Type B pancreatic cell (in vitro differentiated cells): ENCODE measurements around the gene IFNL4. TPM values are rescaled to one million over a fixed set of nuclear protein-coding genes. Genes with fewer than 3 reads are reported as not detected.
"Not testable (repeated sequence)": the region's sequence is repeated elsewhere in the genome, so short reads cannot be mapped to it uniquely, and the experiment has no call there.

Experiments used
- DNase-seq: peaks from one replicate; pipeline ENCODE4 v3.0.0; 2021; ENCODE audit warnings: mixed read lengths; ENCODE audit not compliant: unreplicated experiment; ENCODE audit errors: extremely low spot score
- H3K27ac Mint-ChIP-seq: 2 replicates; pipeline ENCODE4 v1.8.0; 2021; ENCODE audit warnings: mild to moderate bottlenecking, mixed read lengths
- H3K27me3 Mint-ChIP-seq: 2 replicates; pipeline ENCODE4 v1.8.0; 2021; ENCODE audit warnings: mixed read lengths
- H3K36me3 Mint-ChIP-seq: 2 replicates; pipeline ENCODE4 v1.8.0; 2021; ENCODE audit warnings: mixed read lengths
- H3K4me1 Mint-ChIP-seq: one replicate; pipeline ENCODE4 v1.8.0; 2021; ENCODE audit warnings: mixed read lengths; ENCODE audit not compliant: unreplicated experiment
- H3K4me3 Mint-ChIP-seq: 2 replicates; pipeline ENCODE4 v1.8.0; 2021; ENCODE audit warnings: mild to moderate bottlenecking, mixed read lengths
- H3K9me3 Mint-ChIP-seq: 2 replicates; pipeline ENCODE4 v1.8.0; 2021; ENCODE audit warnings: mixed read lengths
- total RNA-seq: library from RNA; stranded (reverse); gene quantifications from 2 replicates; pipeline ENCODE4 v1.2.1, GENCODE V29; 2021; ENCODE audit warnings: low replicate concordance
- TF ChIP-seq, protein P1 (sequence below): fragments of 200-600 bp; sonication (generic); conservative IDR thresholded peaks from 2 replicates; pipeline ENCODE4 v1.5.0; 2021; ENCODE audit warnings: antibody characterized with exemption, mild to moderate bottlenecking

IFNL4 gene
- total RNA-seq, 1 donor from 2014 or later, result not detected

DNA sequence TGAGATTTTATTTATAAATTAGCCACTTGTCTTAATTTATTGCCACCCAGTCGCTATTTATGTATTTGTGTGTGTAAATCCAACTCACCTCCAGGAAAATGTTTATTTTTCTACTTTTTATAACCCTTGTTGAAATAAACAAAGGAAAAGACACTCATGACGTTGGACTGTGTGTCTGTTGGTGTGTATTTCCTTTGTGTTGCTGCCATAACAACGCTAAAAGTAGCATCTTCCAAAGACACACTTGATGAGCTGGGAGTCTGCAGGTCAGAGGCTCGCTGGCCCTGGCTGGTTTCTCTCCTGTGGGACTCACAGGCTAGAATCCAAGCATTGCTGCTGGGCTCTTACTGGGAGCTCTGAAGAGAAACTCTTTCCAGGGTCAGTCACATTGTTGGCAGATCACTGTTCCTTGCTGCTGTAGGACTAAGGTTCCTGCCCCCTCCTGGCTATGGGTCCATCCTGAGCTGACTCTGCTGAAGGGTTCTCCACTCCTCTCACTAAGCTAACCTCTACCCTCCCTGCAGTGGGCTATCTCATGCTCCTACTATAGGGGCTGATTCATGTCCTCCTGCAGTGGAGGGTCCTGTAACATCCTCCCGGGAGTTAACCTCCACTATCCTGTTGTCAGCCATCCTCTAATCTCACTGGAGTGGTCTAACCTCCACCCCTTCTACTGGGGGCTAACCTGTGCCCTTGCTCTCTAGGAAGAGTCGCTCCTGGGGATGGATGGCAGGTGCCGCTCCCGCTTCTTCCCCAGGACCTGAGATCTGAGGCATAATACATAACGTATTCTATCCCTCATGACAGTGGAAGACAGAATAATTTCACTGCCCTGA lies 21.6 kb upstream of the IFNL4 start:
- H3K9me3 Mint-ChIP-seq, result no peaks in the 10 kb centered on the region
- H3K36me3 Mint-ChIP-seq, result no peaks in the 10 kb centered on the region
- H3K27me3 Mint-ChIP-seq, result peaks cover 36% of the 10 kb centered on the region
- DNase-seq, result no peak
- no peaks in the 10 kb centered on the region for H3K4me1 Mint-ChIP-seq
- H3K27ac Mint-ChIP-seq, result no peak overlapping the region
- no peak overlapping the region for H3K4me3 Mint-ChIP-seq
- TF ChIP-seq, protein P1, sequence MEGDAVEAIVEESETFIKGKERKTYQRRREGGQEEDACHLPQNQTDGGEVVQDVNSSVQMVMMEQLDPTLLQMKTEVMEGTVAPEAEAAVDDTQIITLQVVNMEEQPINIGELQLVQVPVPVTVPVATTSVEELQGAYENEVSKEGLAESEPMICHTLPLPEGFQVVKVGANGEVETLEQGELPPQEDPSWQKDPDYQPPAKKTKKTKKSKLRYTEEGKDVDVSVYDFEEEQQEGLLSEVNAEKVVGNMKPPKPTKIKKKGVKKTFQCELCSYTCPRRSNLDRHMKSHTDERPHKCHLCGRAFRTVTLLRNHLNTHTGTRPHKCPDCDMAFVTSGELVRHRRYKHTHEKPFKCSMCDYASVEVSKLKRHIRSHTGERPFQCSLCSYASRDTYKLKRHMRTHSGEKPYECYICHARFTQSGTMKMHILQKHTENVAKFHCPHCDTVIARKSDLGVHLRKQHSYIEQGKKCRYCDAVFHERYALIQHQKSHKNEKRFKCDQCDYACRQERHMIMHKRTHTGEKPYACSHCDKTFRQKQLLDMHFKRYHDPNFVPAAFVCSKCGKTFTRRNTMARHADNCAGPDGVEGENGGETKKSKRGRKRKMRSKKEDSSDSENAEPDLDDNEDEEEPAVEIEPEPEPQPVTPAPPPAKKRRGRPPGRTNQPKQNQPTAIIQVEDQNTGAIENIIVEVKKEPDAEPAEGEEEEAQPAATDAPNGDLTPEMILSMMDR, result no peak

GRCh38 chr19:39269369-39269768 lies 20.7 kb upstream of the IFNL4 start:
- not testable (repeated sequence) for H3K27ac Mint-ChIP-seq, H3K36me3 Mint-ChIP-seq, H3K9me3 Mint-ChIP-seq, DNase-seq, H3K4me1 Mint-ChIP-seq, H3K4me3 Mint-ChIP-seq
- peaks cover 43% of the 10 kb centered on the region for H3K27me3 Mint-ChIP-seq

DNA sequence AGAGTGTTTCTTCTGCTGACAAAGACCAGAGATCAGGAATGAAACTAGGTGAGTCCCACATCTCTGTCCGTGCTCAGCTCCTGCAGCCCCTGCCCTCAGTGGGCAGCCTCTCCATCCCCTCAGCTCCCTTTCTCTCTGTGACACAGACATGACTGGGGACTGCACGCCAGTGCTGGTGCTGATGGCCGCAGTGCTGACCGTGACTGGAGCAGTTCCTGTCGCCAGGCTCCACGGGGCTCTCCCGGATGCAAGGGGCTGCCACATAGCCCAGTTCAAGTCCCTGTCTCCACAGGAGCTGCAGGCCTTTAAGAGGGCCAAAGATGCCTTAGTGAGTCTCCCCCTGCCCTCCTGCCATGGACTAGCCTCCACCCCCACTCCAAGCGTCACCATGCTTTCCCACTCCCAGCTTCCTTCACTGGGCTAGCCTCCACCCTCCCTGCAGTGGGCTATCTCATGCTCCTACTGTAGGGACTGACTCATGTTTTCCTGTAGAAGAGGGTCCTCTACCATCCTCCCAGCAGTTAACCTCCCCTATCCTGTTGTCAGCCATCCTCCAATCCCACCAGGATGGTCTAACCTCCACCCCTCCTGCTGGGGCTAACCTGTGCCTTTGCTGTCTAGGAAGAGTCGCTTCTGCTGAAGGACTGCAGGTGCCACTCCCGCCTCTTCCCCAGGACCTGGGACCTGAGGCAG lies 20.0 kb upstream of the IFNL4 start:
- H3K9me3 Mint-ChIP-seq, H3K4me3 Mint-ChIP-seq, DNase-seq, H3K4me1 Mint-ChIP-seq, H3K36me3 Mint-ChIP-seq, H3K27ac Mint-ChIP-seq: not testable (repeated sequence)
- peaks cover 49% of the 10 kb centered on the region for H3K27me3 Mint-ChIP-seq

- H3K4me3 Mint-ChIP-seq, H3K9me3 Mint-ChIP-seq, H3K36me3 Mint-ChIP-seq, H3K27ac Mint-ChIP-seq, H3K4me1 Mint-ChIP-seq, DNase-seq: not testable (repeated sequence)
- H3K27me3 Mint-ChIP-seq, result peaks cover 55% of the 10 kb centered on the region
Measured at GRCh38 chr19:39268085-39268484, 19.4 kb upstream of the IFNL4 start, which contains the start of gene IFNL2. IFNL2 (plus strand) TSS chr19:39268396; CDS start chr19:39268569, 173 bp downstream.

DNA sequence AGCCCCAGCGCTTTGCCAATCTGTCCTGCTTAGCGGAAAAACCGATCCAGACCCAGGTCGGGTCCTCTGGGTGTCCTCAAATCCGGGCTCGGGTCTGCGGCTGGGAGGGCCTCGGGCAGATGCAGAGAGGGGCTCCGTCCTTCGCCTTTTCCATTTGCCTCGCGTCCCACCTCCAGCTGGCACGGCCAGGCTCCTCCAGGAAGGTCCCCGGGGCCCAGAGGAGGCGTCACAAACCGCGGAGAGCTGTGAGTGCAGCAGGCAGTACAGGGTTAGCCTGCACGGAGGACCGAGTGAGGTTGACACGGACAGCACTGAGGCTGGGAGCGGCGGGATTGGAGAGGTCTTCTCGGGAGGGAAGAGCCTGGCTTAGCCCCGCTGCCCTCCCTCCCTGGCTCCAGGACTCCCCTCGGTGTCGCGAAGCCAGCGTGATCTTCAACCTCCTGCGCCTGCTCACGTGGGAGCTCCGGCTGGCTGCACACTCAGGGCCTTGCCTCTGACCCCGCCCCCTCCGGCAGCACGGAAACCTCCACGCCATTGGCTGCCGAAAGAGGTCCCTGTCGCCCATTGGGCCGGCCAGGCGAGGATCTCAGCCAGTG lies 16.8 kb upstream of the IFNL4 start:
- no peak for DNase-seq
- Mint-ChIP-seq H3K4me3 (no peak overlapping the region), H3K36me3 (no peaks in the 10 kb centered on the region), H3K9me3 (no peaks in the 10 kb centered on the region), H3K27me3 (peaks cover 60% of the 10 kb centered on the region), H3K4me1 (peaks cover 5% of the 10 kb centered on the region), H3K27ac (no peak overlapping the region)
- TF ChIP-seq, protein P1, result no peak

DNA sequence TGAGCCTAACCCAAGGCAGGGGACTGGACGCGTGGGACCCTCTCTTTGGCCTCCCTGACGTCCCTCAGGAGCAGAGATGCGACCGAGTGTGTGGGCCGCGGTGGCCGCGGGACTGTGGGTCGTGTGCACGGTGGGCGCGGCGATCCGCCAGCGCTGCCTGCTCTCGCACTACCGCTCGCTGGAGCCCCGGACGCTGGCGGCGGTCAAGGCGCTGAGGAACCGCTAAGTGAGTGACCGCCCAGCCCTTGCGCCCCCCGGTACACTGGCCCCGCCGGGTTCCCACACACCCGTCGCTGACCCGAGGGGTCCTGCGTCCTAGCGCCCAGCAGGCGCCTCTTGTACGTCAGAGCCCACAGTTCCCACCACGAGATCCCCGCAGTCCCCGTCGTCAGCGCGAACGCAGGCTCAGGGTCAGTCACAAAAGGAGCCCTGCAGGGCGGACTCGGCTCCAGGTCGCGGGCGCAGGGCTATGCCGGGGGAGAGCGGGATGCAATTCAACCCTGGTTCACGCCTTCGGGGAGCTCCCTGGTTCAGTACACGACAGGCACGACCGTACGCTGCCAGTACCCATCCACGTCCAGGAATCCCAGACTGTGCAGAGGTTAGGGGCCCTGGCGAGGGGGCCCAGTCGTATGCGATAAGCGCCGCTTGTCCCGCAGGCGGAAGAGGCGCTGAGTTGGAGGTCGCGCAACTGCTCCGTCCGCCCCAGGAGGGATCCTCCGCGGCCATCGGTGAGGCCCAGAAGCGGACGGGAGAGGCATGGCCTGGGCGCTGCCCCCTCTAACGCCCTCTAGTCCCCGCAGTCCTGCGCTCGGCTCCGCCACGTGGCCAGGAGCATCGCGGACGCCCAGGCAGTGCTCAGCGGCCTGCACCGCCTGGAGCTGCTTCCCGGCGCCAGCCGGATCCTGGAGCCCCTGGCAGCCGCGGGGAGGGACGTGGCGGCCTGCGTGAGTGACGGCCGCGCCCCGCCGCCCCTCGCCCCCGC lies 15.9 kb upstream of the IFNL4 start:
- DNase-seq, result no peak
- peaks cover 52% of the 10 kb centered on the region for H3K27me3 Mint-ChIP-seq
- no peak overlapping the region for H3K27ac Mint-ChIP-seq
- TF ChIP-seq, protein P1, result no peak
- H3K36me3 Mint-ChIP-seq, result no peaks in the 10 kb centered on the region
- H3K9me3 Mint-ChIP-seq, result no peaks in the 10 kb centered on the region
- H3K4me1 Mint-ChIP-seq, result peaks cover 5% of the 10 kb centered on the region
- no peak overlapping the region for H3K4me3 Mint-ChIP-seq
